A549 (cell line): ENCODE measurements around the gene SAMD13.

ENCODE experiments used
- ESRRA ChIP-seq: fragments of 150-350 bp; IDR thresholded peaks from 2 replicates; pipeline ENCODE4 v1.6.1; 2014; ENCODE audit warnings: mild to moderate bottlenecking, low read length, borderline replicate concordance
- NFE2L2 ChIP-seq: fragments of 150-350 bp; conservative IDR thresholded peaks from 2 replicates; pipeline ENCODE4 v1.6.1; 2014; ENCODE audit warnings: low read length
- NPAS2 ChIP-seq: fragments of 250-450 bp; sonication (Bioruptor Pico); IDR thresholded peaks from 2 replicates; pipeline ENCODE4 v1.8.0; 2022; ENCODE audit warnings: mild to moderate bottlenecking, moderate library complexity, borderline replicate concordance
- NR3C1 ChIP-seq: fragments of >200 bp; sonication (Bioruptor Twin); formaldehyde crosslinking; IDR thresholded peaks from 3 replicates; pipeline ENCODE4 v1.6.1; 2017
- POLR2A ChIP-seq: IDR thresholded peaks from 2 replicates; pipeline ENCODE4 v1.6.1; 2012; ENCODE audit warnings: mild to moderate bottlenecking, low read length

DNA sequence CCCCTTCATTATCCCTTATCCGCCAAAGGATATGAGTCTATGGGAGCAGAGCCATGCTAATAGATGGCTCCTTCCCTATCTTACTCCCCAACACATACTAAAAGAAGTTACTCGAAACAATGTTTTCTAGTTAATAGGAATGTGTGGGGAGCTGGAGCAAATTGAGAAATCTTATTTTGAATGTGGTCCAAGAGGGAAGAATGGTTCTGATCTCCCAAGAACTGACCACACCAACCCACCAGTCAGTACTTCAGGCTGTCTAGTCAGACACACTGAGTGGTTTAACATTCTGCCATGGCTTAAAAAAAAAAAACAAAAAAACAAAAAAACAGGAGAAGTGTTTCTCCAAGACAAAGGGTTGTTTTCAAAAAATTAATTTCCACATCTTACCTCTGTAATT is 65.3 kb downstream of the SAMD13 start:
- no peak for TF ChIP-seq NFE2L2
- no peak for TF ChIP-seq NR3C1
- no peak for TF ChIP-seq NPAS2 (CRISPR knock-in tag)
- no peak for TF ChIP-seq POLR2A
- TF ChIP-seq ESRRA = no peak
